HEK293 (cell line): ENCODE measurements around the gene COPB1.

Experiments used
- CTCF ChIA-PET: fragments of 350-600 bp; formaldehyde crosslinking; extraction: SDS; loops from one replicate; lab custom pipeline; 2021; ENCODE audit warnings: antibody characterized with exemption; lab: Yijun Ruan, JAX
- POLR2A ChIA-PET: fragments of 300-600 bp; formaldehyde crosslinking; extraction: SDS; loops from one replicate; lab custom pipeline; 2020; ENCODE audit warnings: antibody characterized with exemption, inconsistent platforms; lab: Yijun Ruan, JAX
- H3K27ac ChIP-seq: fragments of 200-500 bp; sonication (Bioruptor generic); 2 replicates; pipeline ENCODE4 v1.5.1; 2014; ENCODE audit warnings: low read depth, low read length, control low read depth, inconsistent platforms; ENCODE audit errors: extremely low read depth
- H3K36me3 ChIP-seq, 2 experiments: fragments of 200-500 bp in 1 of 2; sonication (Bioruptor generic) in 1 of 2; 1 replicate in 1 of 2; 2 replicates in 1 of 2; pipeline ENCODE4 v1.5.1; 2014 to 2017; ENCODE audit warnings: inconsistent platforms in 2 of 2, low read length in 2 of 2; ENCODE audit not compliant: control insufficient read depth in 2 of 2, insufficient read depth in 1 of 2
- H3K4me1 ChIP-seq: fragments of 200-500 bp; sonication (Bioruptor generic); 2 replicates; pipeline ENCODE4 v1.5.1; 2014; ENCODE audit warnings: mild to moderate bottlenecking, low read length, inconsistent platforms; ENCODE audit not compliant: control insufficient read depth, insufficient read depth
- H3K4me3 ChIP-seq: 2 replicates; pipeline ENCODE4 v1.5.1; 2011; ENCODE audit warnings: low read depth, mild to moderate bottlenecking, control low read depth, low read length, moderate library complexity
- H3K9me3 ChIP-seq: fragments of 200-500 bp; sonication (Bioruptor generic); 2 replicates; pipeline ENCODE4 v1.5.1; 2014; ENCODE audit warnings: low read depth, low read length, inconsistent platforms; ENCODE audit not compliant: control insufficient read depth, insufficient read depth
- MYNN ChIP-seq: fragments of 450-650 bp; formaldehyde crosslinking; IDR thresholded peaks from 2 replicates; pipeline ENCODE4 v1.5.1; 2016; ENCODE audit warnings: missing biosample characterization, missing genetic modification characterization, borderline replicate concordance
- PBX3 ChIP-seq: sonication (generic); formaldehyde crosslinking; IDR thresholded peaks from 2 replicates; pipeline ENCODE4 v1.8.1; 2022; ENCODE audit warnings: mild to moderate bottlenecking, moderate library complexity, missing genetic modification reagents
- SP7 ChIP-seq: fragments of 450-650 bp; formaldehyde crosslinking; IDR thresholded peaks from 2 replicates; pipeline ENCODE4 v1.5.1; 2016; ENCODE audit warnings: missing biosample characterization, missing genetic modification characterization
- TCF7L2 ChIP-seq: IDR thresholded peaks from 2 replicates; pipeline ENCODE4 v1.6.1; 2011; ENCODE audit warnings: low read depth, mild to moderate bottlenecking, inconsistent platforms, low read length, moderate library complexity, borderline replicate concordance
- ZBTB48 ChIP-seq: fragments of 450-650 bp; formaldehyde crosslinking; IDR thresholded peaks from 2 replicates; pipeline ENCODE4 v1.5.1; 2016; ENCODE audit warnings: missing biosample characterization, missing genetic modification characterization
- ZFP37 ChIP-seq: fragments of 450-650 bp; formaldehyde crosslinking; IDR thresholded peaks from 2 replicates; pipeline ENCODE4 v1.5.1; 2016; ENCODE audit warnings: missing biosample characterization, missing genetic modification characterization
- ZNF274 ChIP-seq, 2 experiments: fragments of 200-500 bp in 1 of 2; fragments of 450-650 bp in 1 of 2; sonication (Bioruptor generic) in 1 of 2; formaldehyde crosslinking in 1 of 2; IDR thresholded peaks; 2 replicates each; pipeline versions ENCODE4 v1.5.1 to v1.6.1; 2014 to 2016; ENCODE audit warnings: borderline replicate concordance in 1 of 2, inconsistent platforms in 1 of 2, low read length in 1 of 2, missing biosample characterization in 1 of 2, missing genetic modification characterization in 1 of 2
- ZNF433 ChIP-seq: fragments of 450-650 bp; formaldehyde crosslinking; IDR thresholded peaks from 2 replicates; pipeline ENCODE4 v1.5.1; 2016; ENCODE audit warnings: missing biosample characterization, missing genetic modification characterization, low read depth
- ZNF488 ChIP-seq: fragments of 450-650 bp; formaldehyde crosslinking; IDR thresholded peaks from 2 replicates; pipeline ENCODE4 v1.5.1; 2016; ENCODE audit warnings: missing biosample characterization, missing genetic modification characterization
- ZNF571 ChIP-seq: fragments of 450-650 bp; formaldehyde crosslinking; IDR thresholded peaks from 2 replicates; pipeline ENCODE4 v1.5.0; 2017; ENCODE audit warnings: missing biosample characterization, missing genetic modification characterization
- ZNF654 ChIP-seq: fragments of 450-650 bp; formaldehyde crosslinking; IDR thresholded peaks from 2 replicates; pipeline ENCODE4 v1.5.1; 2016; ENCODE audit warnings: low read depth, missing biosample characterization, missing genetic modification characterization
- ZNF701 ChIP-seq: fragments of 450-650 bp; formaldehyde crosslinking; IDR thresholded peaks from 2 replicates; pipeline ENCODE4 v1.5.1; 2016; ENCODE audit warnings: missing biosample characterization, missing genetic modification characterization
- ZNF843 ChIP-seq: fragments of 450-650 bp; formaldehyde crosslinking; IDR thresholded peaks from 2 replicates; pipeline ENCODE4 v1.5.1; 2016; ENCODE audit warnings: missing biosample characterization, missing genetic modification characterization
- TF ChIP-seq, protein P1 (sequence below): IDR thresholded peaks from 2 replicates; pipeline ENCODE4 v1.6.1; 2011; ENCODE audit warnings: mild to moderate bottlenecking, low read depth, low read length, borderline replicate concordance
- TF ChIP-seq, protein P2 (sequence below): fragments of 450-650 bp; formaldehyde crosslinking; IDR thresholded peaks from 2 replicates; pipeline ENCODE4 v1.5.1; 2016; ENCODE audit warnings: missing biosample characterization, missing genetic modification characterization, low read depth
- TF ChIP-seq, protein P3 (sequence below): fragments of 450-650 bp; formaldehyde crosslinking; IDR thresholded peaks from 2 replicates; pipeline ENCODE4 v1.5.1; 2016; ENCODE audit warnings: missing biosample characterization, missing genetic modification characterization

COPB1 gene

DNA sequence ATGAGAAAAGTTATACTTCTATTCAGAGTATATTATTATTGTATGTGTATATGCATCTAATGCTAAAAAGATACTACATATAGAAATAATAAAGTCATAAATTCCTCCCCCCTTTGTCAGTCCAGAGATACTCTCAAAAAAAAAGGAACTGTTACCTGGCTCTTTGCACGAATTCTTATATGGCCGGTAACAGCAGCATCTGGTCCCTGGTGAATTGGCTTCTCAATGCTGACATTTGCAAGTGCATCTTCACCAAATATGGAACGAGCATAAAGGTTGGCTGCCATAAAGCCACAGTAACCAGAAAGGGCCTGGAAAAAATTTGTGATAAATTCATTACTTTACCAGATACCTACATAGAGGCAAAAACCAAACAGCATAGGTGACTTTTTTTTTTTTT, 41.2 kb downstream of the COPB1 start:
- CTCF ChIA-PET = no interaction called here
- Histone ChIP-seq H3K36me3 (peaks cover 33 to 73% of the 10 kb centered on the region in 2 experiments; a peak in 2 of 3 replicates), H3K27ac (no peak overlapping the region)
- TF ChIP-seq TCF7L2 (no peak), ZFP37 (no peak), ZNF843 (tag by site-specific recombination) (no peak), ZNF274 (IDR thresholded peaks at IDR 0.05; ENCODE audit: low read length) (no peak), ZNF274 (tag by site-specific recombination; IDR thresholded peaks at IDR 0.05; ENCODE audit: borderline replicate concordance) (no peak), ZBTB48 (no peak)
- TF ChIP-seq, protein P1, sequence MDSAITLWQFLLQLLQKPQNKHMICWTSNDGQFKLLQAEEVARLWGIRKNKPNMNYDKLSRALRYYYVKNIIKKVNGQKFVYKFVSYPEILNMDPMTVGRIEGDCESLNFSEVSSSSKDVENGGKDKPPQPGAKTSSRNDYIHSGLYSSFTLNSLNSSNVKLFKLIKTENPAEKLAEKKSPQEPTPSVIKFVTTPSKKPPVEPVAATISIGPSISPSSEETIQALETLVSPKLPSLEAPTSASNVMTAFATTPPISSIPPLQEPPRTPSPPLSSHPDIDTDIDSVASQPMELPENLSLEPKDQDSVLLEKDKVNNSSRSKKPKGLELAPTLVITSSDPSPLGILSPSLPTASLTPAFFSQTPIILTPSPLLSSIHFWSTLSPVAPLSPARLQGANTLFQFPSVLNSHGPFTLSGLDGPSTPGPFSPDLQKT = no peak
- TF ChIP-seq, all 188 proteins: peak for 0
- POLR2A ChIA-PET = no interaction called here
- no peaks in the 10 kb centered on the region for H3K9me3 ChIP-seq
- no peak overlapping the region for H3K4me3 ChIP-seq
- no peaks in the 10 kb centered on the region for H3K4me1 ChIP-seq

DNA sequence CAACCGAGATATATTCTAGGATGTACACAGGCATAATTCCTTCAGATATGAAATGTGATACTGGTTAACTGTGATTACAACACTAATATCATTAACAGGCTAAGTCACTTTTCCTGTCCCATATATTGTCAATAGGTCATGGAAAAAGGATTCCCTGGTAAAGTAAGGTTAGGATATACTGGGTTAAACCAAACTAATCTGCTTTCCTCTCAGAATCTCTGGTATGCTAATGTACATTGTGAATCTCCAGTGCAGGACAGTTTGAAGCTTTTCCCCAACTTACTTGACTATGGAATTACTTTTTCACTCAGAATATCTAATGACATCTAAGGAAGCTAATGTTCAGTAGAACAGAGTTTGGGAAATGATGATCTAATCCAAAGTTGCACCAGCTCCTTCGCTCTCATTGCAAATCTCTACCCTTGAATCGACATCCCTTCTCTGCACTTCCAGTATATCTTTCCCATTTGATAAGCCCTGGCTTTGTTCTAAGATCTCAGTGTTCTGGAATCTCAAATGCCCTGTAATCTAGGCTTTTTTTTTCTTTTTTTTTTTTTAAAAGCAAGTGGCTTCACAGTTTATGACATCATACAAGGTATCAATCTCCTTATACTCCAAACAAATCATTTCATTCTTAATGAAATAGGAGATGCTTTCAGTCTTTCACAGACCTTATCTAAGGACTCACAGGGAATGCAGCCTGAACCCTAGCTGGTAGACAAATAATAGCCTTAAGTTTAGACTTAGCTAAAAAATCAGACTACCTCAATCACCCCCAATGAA, 43.8 kb downstream of the COPB1 start:
- CTCF ChIA-PET = interaction anchor here (0.5 to 6.7 kb wide), 37 partner anchors 10 to 756 kb away, joined by 3 to 110 read pairs (median 5); no protein-coding TSS in a partner anchor
- Histone ChIP-seq H3K36me3 (peaks cover 18 to 61% of the 10 kb centered on the region in 2 experiments; a peak in 2 of 3 replicates), H3K4me3 (no peak overlapping the region), H3K4me1 (no peaks in the 10 kb centered on the region), H3K9me3 (no peaks in the 10 kb centered on the region)
- POLR2A ChIA-PET = interaction anchor here (0.6 to 1.8 kb wide), 8 partner anchors 12 to 474 kb away, joined by 3 to 6 read pairs (median 4); no protein-coding TSS in a partner anchor
- TF ChIP-seq MYNN (tag by site-specific recombination) (no peak), SP7 (tag by site-specific recombination) (no peak), PBX3 (CRISPR knock-in tag) (no peak), ZNF571 (tag by site-specific recombination) (no peak), ZNF433 (tag by site-specific recombination) (no peak), ZNF701 (tag by site-specific recombination) (no peak)
- TF ChIP-seq, protein P2, sequence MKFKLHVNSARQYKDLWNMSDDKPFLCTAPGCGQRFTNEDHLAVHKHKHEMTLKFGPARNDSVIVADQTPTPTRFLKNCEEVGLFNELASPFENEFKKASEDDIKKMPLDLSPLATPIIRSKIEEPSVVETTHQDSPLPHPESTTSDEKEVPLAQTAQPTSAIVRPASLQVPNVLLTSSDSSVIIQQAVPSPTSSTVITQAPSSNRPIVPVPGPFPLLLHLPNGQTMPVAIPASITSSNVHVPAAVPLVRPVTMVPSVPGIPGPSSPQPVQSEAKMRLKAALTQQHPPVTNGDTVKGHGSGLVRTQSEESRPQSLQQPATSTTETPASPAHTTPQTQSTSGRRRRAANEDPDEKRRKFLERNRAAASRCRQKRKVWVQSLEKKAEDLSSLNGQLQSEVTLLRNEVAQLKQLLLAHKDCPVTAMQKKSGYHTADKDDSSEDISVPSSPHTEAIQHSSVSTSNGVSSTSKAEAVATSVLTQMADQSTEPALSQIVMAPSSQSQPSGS (tag by site-specific recombination) = peak; percentile 25; the same call in 1 of the 2 replicates
- TF ChIP-seq, all 188 proteins: peak for 1
- no peak overlapping the region for H3K27ac ChIP-seq

DNA sequence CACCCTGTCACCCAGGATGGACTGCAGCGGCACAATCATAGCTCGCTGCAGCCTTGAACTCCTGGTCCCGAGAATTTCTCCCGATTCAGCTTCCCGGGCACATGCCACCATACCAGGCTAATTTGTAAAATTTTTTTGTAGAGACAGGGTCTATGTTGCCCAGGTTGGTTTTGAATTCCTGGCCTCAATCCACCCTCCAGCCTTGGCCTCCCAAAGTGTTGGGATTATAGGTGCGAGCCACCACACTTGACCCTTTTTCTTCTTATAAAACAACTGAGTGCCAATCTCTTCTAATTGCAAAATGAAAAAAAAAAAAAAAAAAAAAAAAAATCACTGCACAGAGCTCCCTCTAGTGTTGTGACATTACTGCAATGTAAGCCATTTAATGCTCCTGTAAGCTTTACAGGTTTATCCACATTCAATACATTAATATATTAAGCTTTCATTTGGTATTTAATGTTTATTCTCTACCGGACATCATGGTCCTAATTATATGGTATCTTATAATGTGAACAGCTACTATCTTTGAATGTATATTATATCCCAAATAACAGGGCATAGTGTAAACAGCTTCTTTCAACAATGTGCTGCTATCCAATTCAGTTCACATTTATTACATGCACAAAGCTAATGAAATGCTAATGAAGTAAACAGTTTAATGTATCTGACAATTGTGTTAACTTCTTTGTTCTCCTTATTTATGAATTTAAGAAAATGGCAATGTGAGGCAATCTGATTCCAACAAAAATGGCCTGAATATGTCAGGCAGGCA, 44.6 kb downstream of the COPB1 start:
- Histone ChIP-seq H3K4me1 (no peaks in the 10 kb centered on the region), H3K27ac (no peak overlapping the region), H3K36me3 (peaks cover 13 to 53% of the 10 kb centered on the region in 2 experiments; a peak in 2 of 3 replicates), H3K4me3 (no peak overlapping the region), H3K9me3 (no peaks in the 10 kb centered on the region)
- POLR2A ChIA-PET = interaction anchor here (0.6 to 1.8 kb wide), 10 partner anchors 11 to 475 kb away, joined by 3 to 6 read pairs (median 4); no protein-coding TSS in a partner anchor
- CTCF ChIA-PET = interaction anchor here (0.5 to 6.7 kb wide), 38 partner anchors 9 to 757 kb away, joined by 3 to 110 read pairs (median 5); no protein-coding TSS in a partner anchor
- TF ChIP-seq, protein P3, sequence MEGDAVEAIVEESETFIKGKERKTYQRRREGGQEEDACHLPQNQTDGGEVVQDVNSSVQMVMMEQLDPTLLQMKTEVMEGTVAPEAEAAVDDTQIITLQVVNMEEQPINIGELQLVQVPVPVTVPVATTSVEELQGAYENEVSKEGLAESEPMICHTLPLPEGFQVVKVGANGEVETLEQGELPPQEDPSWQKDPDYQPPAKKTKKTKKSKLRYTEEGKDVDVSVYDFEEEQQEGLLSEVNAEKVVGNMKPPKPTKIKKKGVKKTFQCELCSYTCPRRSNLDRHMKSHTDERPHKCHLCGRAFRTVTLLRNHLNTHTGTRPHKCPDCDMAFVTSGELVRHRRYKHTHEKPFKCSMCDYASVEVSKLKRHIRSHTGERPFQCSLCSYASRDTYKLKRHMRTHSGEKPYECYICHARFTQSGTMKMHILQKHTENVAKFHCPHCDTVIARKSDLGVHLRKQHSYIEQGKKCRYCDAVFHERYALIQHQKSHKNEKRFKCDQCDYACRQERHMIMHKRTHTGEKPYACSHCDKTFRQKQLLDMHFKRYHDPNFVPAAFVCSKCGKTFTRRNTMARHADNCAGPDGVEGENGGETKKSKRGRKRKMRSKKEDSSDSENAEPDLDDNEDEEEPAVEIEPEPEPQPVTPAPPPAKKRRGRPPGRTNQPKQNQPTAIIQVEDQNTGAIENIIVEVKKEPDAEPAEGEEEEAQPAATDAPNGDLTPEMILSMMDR = 0 out of 2 replicates have a peak, but pooled peaks have one; percentile 14
- no peak for TF ChIP-seq ZNF488
- peak; percentile 51 for TF ChIP-seq ZNF654
